NCI-H1694 (cell line): ENCODE data around the gene PPP1R13B.

Experiments
- DNase-seq: peaks from one replicate; lab custom pipeline; 2025; lab: John Stamatoyannopoulos, UW

The PPP1R13B gene

GRCh38 chr14:103714063-103714724, 133.2 kb downstream of the PPP1R13B start:
- DNase-seq: no peak

DNA sequence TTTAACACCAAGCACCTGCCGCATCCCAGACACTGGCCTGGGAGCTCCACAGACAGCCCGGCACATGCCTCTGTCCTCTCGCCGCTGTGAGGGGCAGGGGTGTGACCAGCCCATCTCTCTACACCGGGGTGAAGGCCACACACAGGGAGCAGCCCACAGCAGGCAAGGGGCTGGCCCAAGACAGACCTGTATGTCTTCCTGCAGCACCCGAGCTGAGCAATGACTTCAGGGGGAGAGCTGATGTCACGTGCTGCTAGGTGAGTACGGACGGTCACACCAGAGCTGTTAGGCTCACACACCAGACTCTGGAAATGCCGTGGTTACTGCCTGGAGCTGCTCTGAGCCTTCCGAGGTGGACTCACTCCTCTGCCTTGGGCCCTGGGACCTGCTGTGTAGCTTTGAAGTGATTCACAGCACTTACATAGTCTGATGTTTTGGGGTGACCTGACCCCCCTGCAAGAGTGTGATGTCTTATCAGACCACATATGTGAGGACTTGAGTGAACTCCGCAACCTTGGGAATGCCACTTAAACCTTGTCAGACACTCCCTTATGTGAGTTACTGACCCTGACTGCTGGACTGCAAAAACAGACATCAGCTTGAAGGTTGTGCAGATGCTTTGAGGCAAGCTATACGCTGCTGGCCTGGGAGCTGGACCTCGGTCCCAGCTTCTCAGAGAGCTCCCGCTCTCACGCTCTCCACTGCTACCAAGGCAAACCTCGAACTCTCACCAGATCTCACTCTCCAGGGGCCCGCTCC, 133.9 kb downstream of the PPP1R13B start:
- DNase-seq: no peak

GRCh38 chr14:103712633-103713247, 134.6 kb downstream of the PPP1R13B start:
- DNase-seq: no peak

- DNase-seq: no peak
These were observed 135.6 kb downstream of the PPP1R13B start for GRCh38 chr14:103711516-103712431.

DNA sequence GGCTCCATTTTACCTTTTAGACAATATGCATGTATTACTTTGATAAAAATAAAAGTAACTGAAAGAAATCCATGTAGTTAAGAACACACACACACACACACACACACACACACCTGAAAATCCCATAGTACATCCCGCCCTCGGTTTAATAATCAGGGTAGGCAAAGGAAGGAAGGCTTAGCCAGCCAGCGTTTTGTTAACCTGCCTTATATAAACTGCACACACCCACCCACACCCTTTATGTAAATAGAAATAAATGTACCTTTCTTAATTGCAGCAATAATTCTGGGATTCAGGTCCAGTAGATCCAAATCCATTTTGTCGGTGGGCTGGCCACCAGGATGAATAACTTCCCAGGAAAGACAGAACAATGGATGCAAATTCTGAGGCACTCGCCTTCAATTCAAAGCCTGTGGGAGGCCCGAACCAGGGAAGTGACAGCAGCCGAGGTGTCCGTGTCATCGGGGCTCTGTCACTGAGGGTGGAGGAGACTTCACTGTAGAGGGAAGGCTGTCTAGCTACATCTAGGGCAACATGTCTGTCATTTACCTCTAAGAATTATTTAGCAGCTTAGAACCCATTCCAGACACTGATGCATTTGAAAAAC, 136.5 kb downstream of the PPP1R13B start:
- DNase-seq: no peak

GRCh38 chr14:103709814-103710213, 137.6 kb downstream of the PPP1R13B start:
- no peak for DNase-seq

DNA sequence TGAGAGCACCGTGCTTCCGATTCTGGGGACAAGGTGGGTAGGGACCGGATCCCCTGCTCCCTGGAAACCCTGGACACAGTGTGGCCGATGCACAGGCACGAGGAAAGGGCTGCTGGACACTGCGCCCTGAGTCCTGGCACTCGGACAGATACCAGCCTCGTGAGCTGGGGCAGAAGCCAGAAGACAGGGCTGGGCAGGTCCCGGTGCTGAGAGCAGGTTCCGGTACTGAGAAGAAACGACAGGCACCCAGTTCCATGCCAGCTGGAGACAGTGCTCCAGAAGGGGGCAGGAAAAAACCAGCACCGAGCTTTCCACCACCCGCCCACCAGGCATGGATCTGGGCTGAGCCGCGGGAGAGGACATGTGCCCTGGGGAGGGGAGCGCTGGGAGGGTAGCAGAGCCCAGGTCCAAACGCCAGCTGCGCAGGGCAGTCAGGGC, 138.6 kb downstream of the PPP1R13B start:
- no peak for DNase-seq

- no peak for DNase-seq
These were observed 139.8 kb downstream of the PPP1R13B start for GRCh38 chr14:103707329-103708263.

GRCh38 chr14:103706551-103707328, 140.6 kb downstream of the PPP1R13B start:
- DNase-seq: no peak

DNA sequence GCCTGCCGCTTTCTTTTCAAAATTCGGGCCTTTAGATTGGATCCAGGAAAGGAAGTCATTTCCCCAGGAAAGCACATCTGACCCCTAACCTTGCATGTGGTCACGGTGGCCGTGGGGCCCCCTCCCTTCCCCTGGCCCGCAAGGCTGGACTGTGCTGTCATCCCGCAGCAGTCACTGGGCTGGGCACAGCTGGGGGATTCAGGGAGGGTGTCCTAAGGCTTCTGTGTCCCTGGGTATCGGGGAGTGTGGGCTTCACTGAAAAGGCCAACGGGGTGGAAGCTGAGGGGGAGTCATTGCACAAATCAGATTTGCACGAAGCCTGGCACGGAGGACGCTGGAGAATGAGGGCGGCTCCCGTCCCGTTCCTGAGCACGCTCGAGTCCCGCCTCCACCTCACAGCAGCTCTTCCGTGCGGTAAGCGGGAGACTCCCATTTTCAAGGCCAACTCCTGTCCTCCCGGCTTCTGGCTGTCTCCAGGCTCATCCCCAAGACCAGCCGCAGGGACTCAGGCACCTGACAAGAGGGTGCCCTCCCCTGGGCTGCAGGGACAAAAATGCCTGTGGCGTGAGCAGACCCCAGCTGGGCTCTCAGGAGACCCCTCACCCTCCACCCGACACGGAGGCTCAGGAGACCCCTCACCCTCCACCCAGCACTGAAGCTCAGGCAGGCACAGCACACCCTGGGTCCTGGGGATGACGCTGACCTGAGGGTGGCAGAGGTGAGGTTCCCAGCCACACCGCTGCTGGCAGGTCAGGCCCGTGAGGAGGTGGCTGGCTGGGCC, 141.7 kb downstream of the PPP1R13B start:
- no peak for DNase-seq

DNA sequence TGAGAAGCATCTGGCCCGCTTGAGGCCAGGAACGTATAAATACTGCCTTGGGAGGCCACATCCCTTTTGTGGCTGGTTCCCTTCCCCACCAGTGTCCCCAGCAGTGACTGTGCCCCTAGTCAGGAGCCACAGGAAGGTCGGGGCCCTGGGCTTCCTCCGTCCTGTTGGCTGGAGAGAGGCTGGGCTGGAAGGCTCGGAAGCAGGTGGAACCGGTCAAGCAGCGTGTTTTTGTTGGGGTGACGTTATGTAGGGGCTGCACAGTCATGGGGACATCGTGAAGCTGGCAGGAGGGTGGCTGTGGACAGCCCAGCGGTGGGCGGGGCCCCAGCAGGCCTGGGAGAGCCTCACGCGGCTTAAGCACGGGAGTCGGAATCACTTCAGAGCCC, 142.3 kb downstream of the PPP1R13B start:
- DNase-seq: no peak

GRCh38 chr14:103704708-103705107, 142.7 kb downstream of the PPP1R13B start:
- DNase-seq: no peak

- DNase-seq: no peak
These were observed 143.7 kb downstream of the PPP1R13B start for GRCh38 chr14:103703433-103704385.

- DNase-seq: peak; percentile 39
These were observed 144.6 kb downstream of the PPP1R13B start for GRCh38 chr14:103702497-103703432.

DNA sequence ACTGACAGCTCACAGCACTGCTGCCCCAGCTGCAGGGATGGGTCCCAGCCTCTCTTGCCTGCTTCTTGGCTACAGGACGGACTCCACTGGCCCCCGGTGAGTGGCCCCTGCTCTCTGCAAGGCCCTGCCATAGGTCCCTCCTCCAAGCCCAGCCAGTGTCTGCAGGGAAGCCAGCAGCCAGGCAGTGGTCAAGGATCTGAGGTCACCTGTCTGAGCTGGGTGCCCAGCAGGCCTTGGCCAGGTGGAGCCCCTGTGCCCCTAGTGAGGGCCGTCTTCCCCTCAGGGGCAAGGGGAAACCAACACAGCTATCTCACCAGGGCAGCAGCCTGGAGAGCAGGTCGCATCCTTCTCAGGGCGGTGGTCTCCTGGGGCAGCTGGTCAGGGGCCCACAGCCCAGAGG, 145.3 kb downstream of the PPP1R13B start:
- DNase-seq: no peak

GRCh38 chr14:103700753-103701490, 146.5 kb downstream of the PPP1R13B start:
- no peak for DNase-seq
